Natural killer cell treated with Interleukin-12 subunit alpha and Interleukin-12 subunit beta and Interleukin-15 and Interleukin-18, amount 100 ng/mL, for 72 hours (primary cell): ENCODE results near the gene TRMT10B. TPM values are rescaled to one million over a fixed set of nuclear protein-coding genes. Genes with fewer than 3 reads are reported as not detected.
"Not testable (repeated sequence)": the region's sequence is repeated elsewhere in the genome, so short reads cannot be mapped to it uniquely, and the experiment has no call there.

Experiments
- ATAC-seq, 2 donors: fragments of 150-1000 bp; cut with Tn5 transposase in 1 of 2; sonication (Bioruptor Pico), chemical (Tn5 transposase) in 1 of 2; 2 replicates each; pipeline ENCODE4 v1.10.0; 2021
- DNase-seq: peaks from one replicate; pipeline ENCODE4 v3.0.0; 2022; ENCODE audit warnings: low spot score
- H3K27ac Mint-ChIP-seq, 2 donors: 1 replicate in 1 of 2; 2 replicates in 1 of 2; pipeline ENCODE4 v1.8.0; 2022; ENCODE audit warnings: mixed read lengths in 2 of 2, mild to moderate bottlenecking in 1 of 2, moderate library complexity in 1 of 2
- H3K27me3 Mint-ChIP-seq, 2 donors: 1 replicate in 1 of 2; 2 replicates in 1 of 2; pipeline ENCODE4 v1.8.0; 2022; ENCODE audit warnings: mixed read lengths in 2 of 2
- H3K36me3 Mint-ChIP-seq: one replicate; pipeline ENCODE4 v1.8.0; 2022; ENCODE audit warnings: mixed read lengths
- H3K4me1 Mint-ChIP-seq, 2 donors: 1 replicate in 1 of 2; 2 replicates in 1 of 2; pipeline ENCODE4 v1.8.0; 2022; ENCODE audit warnings: low read depth in 2 of 2, mixed read lengths in 2 of 2, mild to moderate bottlenecking in 1 of 2
- H3K4me3 Mint-ChIP-seq: one replicate; pipeline ENCODE4 v1.8.0; 2022; ENCODE audit warnings: mixed read lengths
- H3K9me3 Mint-ChIP-seq: 2 replicates; pipeline ENCODE4 v1.8.0; 2022; ENCODE audit warnings: mixed read lengths
- total RNA-seq, 2 donors: library from RNA; stranded (reverse); gene quantifications; one replicate each; pipeline ENCODE4 v1.2.3, GENCODE V29; 2022

Gene TRMT10B
- total RNA-seq, 2 donors from 2014 or later = 12.1 to 19.0 TPM

DNA sequence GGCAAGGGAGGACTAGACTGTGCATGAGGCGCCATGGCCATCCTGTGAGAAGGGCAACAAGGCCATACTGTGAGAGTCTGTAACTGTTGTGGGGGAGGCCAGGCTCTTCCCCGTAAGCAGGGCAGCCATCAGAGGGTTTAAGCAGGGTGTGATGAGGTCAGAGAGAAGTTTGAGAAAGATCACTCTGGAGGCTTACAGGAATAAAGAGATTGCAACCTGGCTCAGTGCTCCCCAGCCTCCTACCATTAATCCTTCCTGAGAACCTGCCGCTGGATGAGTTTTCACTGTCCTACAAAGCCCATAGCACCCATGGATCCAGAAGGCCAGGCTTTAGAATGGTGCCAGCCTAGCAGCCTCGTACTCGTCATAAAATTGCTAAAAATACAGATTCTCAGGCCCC, 14.4 kb upstream of the TRMT10B start:
- no peaks in the 10 kb centered on the region for H3K9me3 Mint-ChIP-seq
- H3K4me1 Mint-ChIP-seq = no peaks in the 10 kb centered on the region
- DNase-seq (no peak), ATAC-seq (no peak)
- H3K27ac Mint-ChIP-seq = no peak overlapping the region
- no peak overlapping the region for H3K4me3 Mint-ChIP-seq
- no peaks in the 10 kb centered on the region for H3K36me3 Mint-ChIP-seq
- peaks cover 9 to 15% of the 10 kb centered on the region in 2 donors for H3K27me3 Mint-ChIP-seq

DNA sequence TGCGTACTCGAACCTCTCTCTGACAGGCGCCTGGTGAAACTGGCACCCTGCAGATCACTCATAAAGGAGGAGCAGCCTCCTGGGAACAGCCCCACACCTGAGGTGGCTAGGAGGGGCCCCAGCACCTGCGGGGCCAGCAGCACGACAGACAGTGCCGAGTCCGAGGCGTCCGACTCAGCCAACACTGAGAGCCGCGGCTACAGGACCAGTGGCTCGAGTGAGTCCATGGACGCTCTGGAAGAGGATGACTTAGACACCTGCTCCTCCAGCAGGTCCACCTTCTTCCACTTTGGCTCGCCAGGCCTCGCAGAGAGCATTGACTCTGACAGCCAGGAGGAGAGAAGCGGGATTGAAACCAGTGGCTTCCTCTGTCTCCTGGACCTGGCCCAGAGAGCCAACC, 13.5 kb upstream of the TRMT10B start:
- H3K4me3 Mint-ChIP-seq = no peak overlapping the region
- H3K27ac Mint-ChIP-seq = no peak overlapping the region
- H3K27me3 Mint-ChIP-seq = peaks cover 5 to 6% of the 10 kb centered on the region in 2 donors
- no peaks in the 10 kb centered on the region for H3K4me1 Mint-ChIP-seq
- ATAC-seq (no peak), DNase-seq (no peak)
- H3K9me3 Mint-ChIP-seq = no peaks in the 10 kb centered on the region
- H3K36me3 Mint-ChIP-seq = no peaks in the 10 kb centered on the region

DNA sequence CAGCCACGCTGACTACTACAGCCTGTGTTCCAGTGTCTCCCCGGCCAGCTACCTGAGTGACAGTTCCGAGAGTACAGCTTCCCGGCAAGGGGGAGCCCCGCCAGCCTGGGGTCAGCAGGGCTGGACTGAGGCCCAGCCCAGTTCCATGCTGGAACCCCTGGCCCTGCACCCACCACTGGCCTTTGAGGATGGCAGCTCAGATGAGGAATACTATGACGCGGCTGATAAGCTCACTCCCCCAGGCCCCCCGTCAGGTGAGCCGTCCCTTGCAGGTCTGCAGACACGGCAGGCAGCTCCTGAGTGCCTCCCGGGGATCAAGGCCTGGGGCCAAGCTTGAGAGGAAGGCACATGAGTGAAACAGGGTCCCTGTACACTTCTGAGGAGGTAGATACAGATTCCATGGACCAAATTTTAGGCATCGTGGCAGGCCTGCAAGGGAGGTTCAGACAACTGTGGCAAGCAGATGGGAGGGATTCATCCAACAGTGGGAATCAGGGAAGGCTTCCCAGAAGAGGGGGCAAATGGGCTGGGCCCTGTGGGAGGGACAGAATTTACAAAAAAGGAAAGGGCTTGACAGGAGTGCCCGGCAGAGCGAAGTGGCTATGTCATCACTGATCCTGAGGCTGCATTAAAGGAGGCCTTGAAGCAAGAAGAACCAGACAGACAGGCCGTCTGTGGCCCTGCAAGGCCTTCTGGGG, 12.8 kb upstream of the TRMT10B start:
- Mint-ChIP-seq H3K9me3 (no peaks in the 10 kb centered on the region), H3K4me1 (no peaks in the 10 kb centered on the region), H3K4me3 (no peak overlapping the region), H3K27me3 (peaks cover 0 to 3% of the 10 kb centered on the region in 2 donors), H3K27ac (no peak overlapping the region), H3K36me3 (no peaks in the 10 kb centered on the region)
- ATAC-seq = peak in 1 of 2 donors; percentile 22
- DNase-seq = no peak

DNA sequence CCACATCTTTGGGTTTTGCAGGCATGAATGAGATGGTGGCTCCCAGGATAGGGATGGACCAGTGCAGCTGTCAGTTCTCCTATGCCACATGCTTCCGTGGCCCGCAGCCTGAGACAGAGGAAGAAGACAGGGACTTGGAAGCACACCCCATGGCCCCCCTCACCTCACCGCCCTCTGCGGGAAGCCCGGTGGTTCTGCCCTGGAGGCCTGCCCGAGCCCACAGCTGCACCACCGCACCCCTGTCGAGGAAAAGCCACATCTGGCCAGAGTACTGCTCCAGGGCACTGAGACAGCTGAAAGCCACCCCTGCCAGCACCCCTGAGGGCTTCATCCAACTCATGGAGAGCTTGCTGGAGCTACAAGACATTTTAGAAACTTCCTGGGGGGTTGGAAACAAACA, 7.6 kb upstream of the TRMT10B start:
- H3K4me3 Mint-ChIP-seq = no peak overlapping the region
- H3K27ac Mint-ChIP-seq = no peak overlapping the region
- peaks cover 0 to 3% of the 10 kb centered on the region in 2 donors for H3K27me3 Mint-ChIP-seq
- H3K36me3 Mint-ChIP-seq = no peaks in the 10 kb centered on the region
- ATAC-seq (no peak), DNase-seq (no peak)
- no peaks in the 10 kb centered on the region for H3K9me3 Mint-ChIP-seq
- no peaks in the 10 kb centered on the region for H3K4me1 Mint-ChIP-seq

DNA sequence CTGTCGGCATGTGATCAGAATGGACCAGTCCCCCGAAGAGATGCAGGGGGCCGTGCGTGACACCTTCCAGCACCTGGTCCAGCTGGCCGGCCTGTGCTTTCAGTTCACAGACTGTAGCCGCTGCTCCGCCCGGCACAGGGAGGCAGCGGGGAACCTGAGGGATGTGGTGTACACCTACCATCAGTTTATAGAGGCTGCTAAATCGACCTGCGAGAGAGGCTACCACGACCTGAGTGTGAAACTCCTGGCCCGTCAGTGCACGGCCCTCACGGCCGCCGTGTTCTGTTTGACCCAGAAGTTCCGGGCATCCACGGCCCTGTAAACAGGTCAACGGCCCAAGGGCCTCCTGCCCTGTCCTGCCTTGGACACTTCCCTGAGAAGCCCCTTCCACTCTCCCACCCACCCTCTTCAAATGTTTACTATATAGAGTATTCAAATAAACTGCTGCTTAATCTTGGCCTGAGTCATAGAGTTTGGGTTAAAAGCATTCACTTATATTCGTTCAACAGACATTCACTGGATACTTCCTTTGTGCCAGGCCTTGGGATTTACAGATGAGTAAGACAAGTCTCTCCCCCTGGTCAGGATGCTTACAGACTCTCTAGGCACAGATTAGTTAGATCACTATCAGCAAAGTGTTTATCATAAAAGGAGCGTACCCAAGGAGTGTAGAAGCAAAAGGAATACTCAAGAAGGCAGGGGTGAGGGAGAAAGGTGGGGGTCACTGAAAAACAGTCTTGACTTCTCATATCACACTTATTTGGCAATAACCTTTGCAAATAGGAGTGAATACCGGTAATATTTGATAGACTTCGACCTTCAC, 6.9 kb upstream of the TRMT10B start:
- H3K27me3 Mint-ChIP-seq = peaks cover 0 to 1% of the 10 kb centered on the region in 2 donors
- peak in 1 of 2 donors; percentile 22 for ATAC-seq
- no peak overlapping the region for H3K4me3 Mint-ChIP-seq
- no peak overlapping the region for H3K27ac Mint-ChIP-seq
- no peaks in the 10 kb centered on the region for H3K36me3 Mint-ChIP-seq
- H3K4me1 Mint-ChIP-seq = no peaks in the 10 kb centered on the region
- no peak for DNase-seq
- H3K9me3 Mint-ChIP-seq = no peaks in the 10 kb centered on the region

DNA sequence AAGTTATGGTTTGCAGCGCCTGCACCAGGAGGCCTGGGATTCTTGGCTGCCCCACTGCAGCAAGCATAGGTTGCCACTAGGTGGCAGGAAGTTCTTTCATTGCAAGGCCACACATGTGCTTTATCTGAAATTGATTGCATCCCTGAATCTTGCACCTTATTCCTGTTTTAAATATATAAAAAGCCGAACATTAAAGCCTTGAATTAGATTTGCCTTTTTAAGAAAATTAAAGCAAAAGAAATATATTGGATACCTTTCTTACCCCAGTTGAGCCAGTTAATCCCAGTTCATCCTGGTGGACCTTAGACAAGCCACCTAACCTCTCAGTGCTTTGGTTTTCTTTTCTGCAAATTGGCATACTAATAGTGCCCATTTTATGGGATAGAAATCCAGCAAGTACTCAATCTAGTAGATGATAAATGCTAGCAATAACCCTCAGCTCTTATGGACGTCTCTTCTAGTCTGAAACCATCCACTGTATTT, 6.3 kb upstream of the TRMT10B start:
- H3K4me3 Mint-ChIP-seq = no peak overlapping the region
- peak; percentile 73 to 74 for ATAC-seq
- DNase-seq = no peak
- no peaks in the 10 kb centered on the region for H3K4me1 Mint-ChIP-seq
- H3K27ac Mint-ChIP-seq = no peak overlapping the region
- no peaks in the 10 kb centered on the region for H3K27me3 Mint-ChIP-seq
- no peaks in the 10 kb centered on the region for H3K9me3 Mint-ChIP-seq
- no peaks in the 10 kb centered on the region for H3K36me3 Mint-ChIP-seq

DNA sequence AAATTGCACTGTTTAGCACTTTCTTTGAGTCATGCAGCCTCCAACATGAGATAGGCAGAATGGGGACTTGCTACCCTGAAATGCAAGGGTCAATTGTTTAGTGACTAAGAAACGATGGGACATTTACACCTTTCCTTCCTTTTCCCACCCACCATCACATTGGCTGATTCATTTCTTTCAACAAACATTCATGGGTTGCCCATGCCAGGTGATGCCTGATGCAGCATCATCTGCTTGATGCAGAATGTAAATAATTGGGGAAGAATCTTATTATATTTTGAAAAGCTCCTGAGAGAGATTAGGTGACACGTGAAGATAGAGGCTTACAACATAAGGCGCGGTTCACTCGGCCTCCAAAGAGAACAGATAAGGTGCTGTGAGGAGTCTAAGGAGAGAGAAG, 4.5 kb upstream of the TRMT10B start:
- DNase-seq (no peak), ATAC-seq (no peak)
- Mint-ChIP-seq H3K4me3 (no peak overlapping the region), H3K27ac (no peak overlapping the region), H3K27me3 (no peaks in the 10 kb centered on the region), H3K4me1 (peaks cover 3 to 4% of the 10 kb centered on the region in 2 donors), H3K9me3 (no peaks in the 10 kb centered on the region), H3K36me3 (no peaks in the 10 kb centered on the region)

DNA sequence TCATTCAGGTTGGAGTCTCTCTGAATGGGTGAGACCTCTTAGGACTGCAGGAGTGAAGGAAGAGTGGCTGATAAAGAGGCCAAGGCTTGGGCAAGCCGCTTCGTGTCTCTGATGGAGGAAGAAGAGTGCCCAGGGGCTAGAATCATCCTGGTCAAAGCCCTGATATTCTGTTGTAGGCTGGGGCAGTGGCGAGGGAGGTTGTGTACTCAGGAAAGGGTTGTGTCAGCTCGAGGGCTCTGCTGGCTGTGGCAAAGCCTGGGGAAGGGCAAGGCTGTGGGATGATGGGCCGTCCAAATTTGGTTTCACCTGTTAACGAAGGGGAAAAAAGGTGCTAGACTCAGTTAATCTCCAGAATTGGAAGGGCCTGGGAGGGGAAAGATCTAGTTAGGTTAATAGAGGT, 2.4 kb upstream of the TRMT10B start:
- Mint-ChIP-seq H3K9me3 (no peaks in the 10 kb centered on the region), H3K27ac (peak overlapping the region; percentile 10 to 43), H3K36me3 (no peaks in the 10 kb centered on the region), H3K27me3 (no peaks in the 10 kb centered on the region), H3K4me1 (peaks cover 10 to 16% of the 10 kb centered on the region in 2 donors), H3K4me3 (peak overlapping the region; percentile 21)
- DNase-seq (no peak), ATAC-seq (no peak)

DNA sequence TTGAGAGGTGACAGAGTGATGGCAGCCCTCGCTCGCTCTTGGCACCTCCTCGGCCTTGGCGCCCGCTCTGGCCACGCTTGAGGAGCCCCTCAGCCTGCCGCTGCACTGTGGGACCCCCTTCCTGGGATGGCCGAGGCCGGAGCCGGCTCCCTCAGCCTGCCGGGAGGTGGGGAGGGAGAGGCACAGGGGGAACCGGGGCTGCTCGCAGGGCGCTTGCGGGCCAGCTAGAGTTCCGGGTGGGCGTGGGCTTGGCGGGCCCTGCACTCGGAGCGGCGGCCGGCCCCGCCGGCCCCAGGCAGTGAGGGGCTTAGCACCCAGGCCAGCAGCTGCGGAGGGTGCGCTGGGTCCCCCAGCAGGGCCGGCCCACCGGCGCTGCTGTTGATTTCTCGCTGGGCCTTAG, 1.9 kb upstream of the TRMT10B start:
- H3K9me3 Mint-ChIP-seq, ATAC-seq, H3K27me3 Mint-ChIP-seq, DNase-seq, H3K36me3 Mint-ChIP-seq, H3K4me3 Mint-ChIP-seq, H3K27ac Mint-ChIP-seq: not testable (repeated sequence)
- peaks cover 10 to 16% of the 10 kb centered on the region in 2 donors for H3K4me1 Mint-ChIP-seq

DNA sequence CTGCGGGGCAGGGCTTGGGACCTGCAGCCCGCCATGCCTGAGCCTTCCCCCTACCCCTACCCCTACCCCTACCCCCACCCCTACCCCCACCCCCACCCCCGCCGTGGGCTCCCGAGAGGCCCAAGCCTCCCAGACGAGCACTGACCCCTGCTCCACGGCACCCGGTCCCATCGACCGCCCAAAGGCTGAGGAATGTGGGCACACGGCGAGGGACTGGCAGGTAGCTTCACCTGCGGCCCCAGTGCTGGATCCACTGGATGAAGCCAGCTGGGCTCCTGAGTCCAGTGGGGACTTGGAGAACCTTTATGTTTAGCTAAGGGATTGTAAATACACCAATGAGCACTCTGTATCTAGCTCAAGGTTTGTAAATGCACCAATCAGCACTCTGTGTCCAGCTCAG, 1.5 kb upstream of the TRMT10B start:
- not testable (repeated sequence) for DNase-seq, H3K9me3 Mint-ChIP-seq, H3K36me3 Mint-ChIP-seq, H3K27me3 Mint-ChIP-seq, ATAC-seq, H3K27ac Mint-ChIP-seq
- Mint-ChIP-seq H3K4me3 (peak overlapping the region; percentile 97), H3K4me1 (peaks cover 10 to 16% of the 10 kb centered on the region in 2 donors)

DNA sequence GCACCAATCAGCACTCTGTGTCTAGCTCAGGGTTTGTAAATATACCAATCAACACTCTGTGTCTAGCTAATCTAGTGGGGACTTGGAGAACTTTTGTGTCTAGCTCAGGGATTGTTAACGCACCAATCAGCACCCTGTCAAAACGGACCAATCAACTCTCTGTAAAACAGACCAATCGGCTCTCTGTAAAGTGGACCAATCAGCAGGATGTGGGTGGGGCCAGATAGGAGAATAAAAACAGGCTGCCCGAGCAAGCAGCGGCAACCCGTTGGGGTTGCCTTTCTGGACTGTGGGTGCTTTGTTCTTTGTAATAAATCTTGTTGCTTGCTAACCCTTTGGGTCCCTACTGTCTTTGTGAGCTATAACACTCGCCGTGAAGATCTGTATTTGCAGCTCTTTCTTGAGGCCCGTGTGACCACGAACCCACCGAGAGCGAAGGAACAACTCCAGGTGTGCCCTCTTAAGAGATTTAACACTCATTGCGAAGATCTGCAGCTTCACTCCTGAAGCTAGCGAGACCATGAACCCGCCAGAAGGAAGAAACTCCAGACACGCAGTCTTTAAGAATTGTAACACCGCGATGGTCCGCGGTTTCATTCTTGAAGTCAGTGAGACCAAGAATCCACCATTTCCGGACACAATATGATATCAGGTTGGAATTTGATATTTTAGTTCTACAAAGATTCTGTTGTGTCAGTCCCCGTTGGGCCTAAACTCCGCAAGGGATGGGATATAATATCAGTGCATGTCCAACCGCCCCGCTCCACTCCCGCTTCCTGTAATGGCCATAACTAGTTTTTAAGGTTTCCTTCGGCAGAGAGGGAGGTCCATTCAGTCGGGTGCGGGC, 740 bp upstream of the TRMT10B start:
- H3K9me3 Mint-ChIP-seq = no peaks in the 10 kb centered on the region
- H3K27ac Mint-ChIP-seq = peak overlapping the region; percentile 80 to 96
- ATAC-seq (no peak), DNase-seq (no peak)
- H3K27me3 Mint-ChIP-seq = no peaks in the 10 kb centered on the region
- no peaks in the 10 kb centered on the region for H3K36me3 Mint-ChIP-seq
- H3K4me3 Mint-ChIP-seq = peak overlapping the region; percentile 97
- peaks cover 10 to 16% of the 10 kb centered on the region in 2 donors for H3K4me1 Mint-ChIP-seq

DNA sequence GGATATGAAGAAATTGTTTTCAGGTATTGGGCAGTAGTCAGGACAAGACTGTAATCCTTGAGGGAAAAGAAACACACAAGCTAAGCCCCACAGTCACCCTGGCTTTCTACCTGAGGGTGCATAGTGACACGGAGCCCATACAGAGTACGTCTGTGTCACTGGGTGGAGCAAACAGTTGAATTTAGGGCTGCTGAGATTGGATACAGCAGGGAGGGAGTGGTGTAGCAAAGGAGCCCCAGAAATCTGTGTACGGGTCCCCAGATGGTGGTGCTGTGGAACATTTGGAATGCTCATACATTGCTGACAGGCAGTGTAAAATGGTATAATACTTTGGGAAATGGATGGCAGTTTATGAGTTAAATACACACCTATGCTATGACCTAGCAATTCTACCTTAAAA, 5.1 kb downstream of the TRMT10B start:
- Mint-ChIP-seq H3K4me3 (no peak overlapping the region), H3K4me1 (peaks cover 19 to 20% of the 10 kb centered on the region in 2 donors), H3K27ac (no peak overlapping the region), H3K27me3 (no peaks in the 10 kb centered on the region), H3K36me3 (no peaks in the 10 kb centered on the region), H3K9me3 (no peaks in the 10 kb centered on the region)
- DNase-seq (no peak), ATAC-seq (no peak)

DNA sequence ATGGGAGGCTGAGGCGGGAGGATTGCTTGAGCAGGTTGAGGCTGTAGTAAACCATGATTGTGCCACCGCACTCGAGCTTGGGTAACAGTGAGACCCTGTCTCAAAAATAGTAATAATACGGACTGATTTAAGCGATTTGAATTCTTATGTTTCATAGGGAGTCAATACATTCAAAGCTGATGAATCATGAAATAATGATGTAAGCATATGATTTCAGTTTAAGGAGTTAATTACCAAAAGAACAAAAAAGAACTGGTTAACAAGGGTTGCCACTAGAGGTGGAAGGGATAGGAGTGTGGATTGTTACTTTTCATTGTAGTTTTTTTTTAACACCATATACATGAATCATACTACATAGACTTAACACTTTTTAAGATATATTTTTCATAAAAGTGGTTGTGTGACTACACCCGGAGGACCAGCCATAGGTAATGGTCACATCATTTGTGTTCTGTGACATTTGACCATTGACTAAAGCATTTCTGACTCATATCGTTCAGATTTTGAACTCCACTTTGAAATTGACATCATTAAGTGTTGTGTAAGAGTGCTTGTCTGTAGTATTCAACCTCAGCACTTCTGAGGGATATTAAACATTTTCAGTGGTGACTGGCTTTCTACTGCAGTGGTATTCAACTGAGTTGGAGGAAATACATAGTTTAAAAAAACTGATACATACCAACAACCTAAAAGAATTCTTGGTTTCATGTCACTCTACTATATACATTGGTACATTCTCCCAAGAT, 7.0 kb downstream of the TRMT10B start:
- Mint-ChIP-seq H3K36me3 (no peaks in the 10 kb centered on the region), H3K9me3 (no peaks in the 10 kb centered on the region)

More for the DNA sequence above, 7.0 kb downstream of the TRMT10B start:
- ATAC-seq (no peak), DNase-seq (no peak)
- H3K27ac Mint-ChIP-seq = no peak overlapping the region
- H3K4me1 Mint-ChIP-seq = peaks cover 5 to 9% of the 10 kb centered on the region in 2 donors
- no peaks in the 10 kb centered on the region for H3K27me3 Mint-ChIP-seq
- H3K4me3 Mint-ChIP-seq = no peak overlapping the region
